SK-N-SH (cell line): Measurements from ENCODE around the gene DPP10. TPM values are rescaled to one million over a fixed set of nuclear protein-coding genes. Genes with fewer than 3 reads are reported as not detected.

Source experiments
- CTCF ChIA-PET: fragments of 300-600, 350-600 bp; formaldehyde crosslinking; extraction: SDS; loops from one replicate; lab custom pipeline; 2021; lab: Yijun Ruan, JAX
- POLR2A ChIA-PET: fragments of 350-600 bp; sonication (Branson Sonifier 250); formaldehyde crosslinking; extraction: SDS; loops from one replicate; lab custom pipeline; 2020; ENCODE audit warnings: antibody characterized with exemption, inconsistent platforms; lab: Yijun Ruan, JAX
- DNase-seq: peaks from one replicate; pipeline ENCODE4 v3.0.0; 2012
- H2AFZ ChIP-seq: fragments of 200-600 bp; sonication (generic); 2 replicates; pipeline ENCODE4 v1.8.1; 2016; ENCODE audit warnings: antibody characterized with exemption, mild to moderate bottlenecking, low read depth
- H3F3A ChIP-seq: fragments of 200-600 bp; sonication (generic); replicated peaks from 2 replicates; pipeline ENCODE3; 2016; ENCODE audit warnings: antibody characterized with exemption, mild to moderate bottlenecking; ENCODE audit not compliant: insufficient read depth
- H3K27ac ChIP-seq, 2 experiments: fragments of 200-500 bp in 1 of 2; fragments of 200-600 bp in 1 of 2; sonication (Bioruptor generic) in 1 of 2; sonication (generic), shearing (Covaris generic) in 1 of 2; 2 replicates each; pipeline versions ENCODE4 v1.5.1 to v1.6.1; 2014 to 2016; ENCODE audit warnings: low read depth in 2 of 2, inconsistent platforms in 1 of 2, low read length in 1 of 2, mild to moderate bottlenecking in 1 of 2, mixed read lengths in 1 of 2
- H3K27me3 ChIP-seq: fragments of 200-600 bp; sonication (generic), shearing (Covaris generic); 2 replicates; pipeline ENCODE4 v1.6.1; 2016; ENCODE audit warnings: mixed run types; ENCODE audit not compliant: insufficient read depth
- H3K36me3 ChIP-seq, 2 experiments: fragments of 200-500 bp in 1 of 2; fragments of 200-600 bp in 1 of 2; sonication (Bioruptor generic) in 1 of 2; sonication (generic) in 1 of 2; replicated peaks in 1 of 2; 2 replicates each; pipeline versions ENCODE3 to v1.5.1; 2014 to 2016; ENCODE audit warnings: low read length in 1 of 2, mild to moderate bottlenecking in 1 of 2; ENCODE audit not compliant: insufficient read depth in 2 of 2, control insufficient read depth in 1 of 2
- H3K4me1 ChIP-seq, 2 experiments: fragments of 200-500 bp in 1 of 2; fragments of 200-600 bp in 1 of 2; sonication (Bioruptor generic) in 1 of 2; sonication (generic), shearing (Covaris generic) in 1 of 2; 2 replicates each; pipeline versions ENCODE4 v1.5.1 to v1.6.1; 2014 to 2016; ENCODE audit warnings: low read depth in 1 of 2, low read length in 1 of 2, mixed run types in 1 of 2; ENCODE audit not compliant: insufficient read depth in 2 of 2, control insufficient read depth in 1 of 2
- H3K4me2 ChIP-seq: fragments of 200-600 bp; sonication (generic), shearing (Covaris generic); 2 replicates; pipeline ENCODE4 v1.6.1; 2017; ENCODE audit warnings: mixed run types
- H3K4me3 ChIP-seq, 2 experiments: fragments of 200-500 bp in 1 of 2; fragments of 200-600 bp in 1 of 2; sonication (Bioruptor generic) in 1 of 2; sonication (generic), shearing (Covaris generic) in 1 of 2; 2 replicates each; pipeline versions ENCODE4 v1.5.1 to v1.8.1; 2014 to 2016; ENCODE audit warnings: low read depth in 2 of 2, inconsistent platforms in 1 of 2, low read length in 1 of 2, mild to moderate bottlenecking in 1 of 2, mixed read lengths in 1 of 2, moderate library complexity in 1 of 2
- H3K79me2 ChIP-seq: fragments of 200-600 bp; sonication (generic); 2 replicates; pipeline ENCODE4 v1.8.1; 2017; ENCODE audit warnings: mild to moderate bottlenecking; ENCODE audit not compliant: insufficient read depth
- H3K9ac ChIP-seq: fragments of 200-600 bp; sonication (generic); 2 replicates; pipeline ENCODE4 v1.6.1; 2017; ENCODE audit warnings: mixed run types
- H3K9me2 ChIP-seq: fragments of 200-600 bp; sonication (generic); 2 replicates; pipeline ENCODE4 v1.6.1; 2017; ENCODE audit warnings: mixed run types
- H3K9me3 ChIP-seq: fragments of 200-600 bp; sonication (generic); 2 replicates; pipeline ENCODE4 v1.6.1; 2017; ENCODE audit warnings: mixed run types, mild to moderate bottlenecking, moderate library complexity
- H4K20me1 ChIP-seq: fragments of 200-600 bp; sonication (generic); 2 replicates; pipeline ENCODE4 v1.6.1; 2017; ENCODE audit warnings: mild to moderate bottlenecking, mixed run types; ENCODE audit not compliant: insufficient read depth
- CHD2 ChIP-seq: fragments of 150-350 bp; IDR thresholded peaks from 2 replicates; pipeline ENCODE4 v1.6.1; 2018; ENCODE audit warnings: low read length; ENCODE audit not compliant: partially characterized antibody
- FOXJ3 ChIP-seq: sonication (generic); formaldehyde crosslinking; IDR thresholded peaks from 2 replicates; pipeline ENCODE4 v1.5.1; 2020; ENCODE audit warnings: mild to moderate bottlenecking, missing genetic modification reagents
- FOXM1 ChIP-seq: IDR thresholded peaks from 2 replicates; pipeline ENCODE4 v1.4.0; 2012; ENCODE audit warnings: low read depth, mild to moderate bottlenecking
- GABPA ChIP-seq: IDR thresholded peaks from 2 replicates; pipeline ENCODE4 v1.4.0; 2012; ENCODE audit warnings: low read depth, mild to moderate bottlenecking
- IRF3 ChIP-seq: fragments of 150-350 bp; IDR thresholded peaks from 2 replicates; pipeline ENCODE4 v1.6.1; 2016; ENCODE audit warnings: mild to moderate bottlenecking, low read depth, low read length
- JUND ChIP-seq: IDR thresholded peaks from 2 replicates; pipeline ENCODE4 v1.4.0; 2012
- MEF2A ChIP-seq: IDR thresholded peaks from 2 replicates; pipeline ENCODE4 v1.4.0; 2012; ENCODE audit warnings: low read depth, borderline replicate concordance
- NRF1 ChIP-seq: IDR thresholded peaks from 2 replicates; pipeline ENCODE4 v1.6.1; 2012; ENCODE audit warnings: low read depth, mild to moderate bottlenecking, low read length
- POLR2AphosphoS5 ChIP-seq: IDR thresholded peaks from 2 replicates; pipeline ENCODE4 v1.6.1; 2012; ENCODE audit warnings: low read depth, low read length
- REST ChIP-seq: IDR thresholded peaks from 2 replicates; pipeline ENCODE4 v1.6.1; 2012; ENCODE audit warnings: mild to moderate bottlenecking, low read depth, low read length, moderate library complexity
- RFX5 ChIP-seq: IDR thresholded peaks from 2 replicates; pipeline ENCODE4 v1.6.1; 2012; ENCODE audit warnings: mild to moderate bottlenecking, improper control_type of control experiment, low read length
- TEAD4 ChIP-seq: IDR thresholded peaks from 2 replicates; pipeline ENCODE4 v1.4.0; 2012; ENCODE audit warnings: mild to moderate bottlenecking, borderline replicate concordance; ENCODE audit not compliant: insufficient read depth
- YY1 ChIP-seq: IDR thresholded peaks from 2 replicates; pipeline ENCODE4 v1.4.0; 2012; ENCODE audit warnings: low read depth, mild to moderate bottlenecking
- WGBS: methylation state at CpG from one replicate; pipeline ENCODE4 v1.1.6; 2017; ENCODE audit warnings: low lambda C conversion rate; 5-methylcytosine and 5-hydroxymethylcytosine counted together
- polyA plus RNA-seq, 3 experiments: library from polyadenylated mRNA; depleted of rRNA; stranded (reverse); fragments of >200 nt; gene quantifications; 2 replicates each; pipeline ENCODE4 v1.2.3, GENCODE V29; 2012
- TF ChIP-seq, protein P1 (sequence below): IDR thresholded peaks from 2 replicates; pipeline ENCODE4; 2012
- TF ChIP-seq, protein P2 (sequence below): IDR thresholded peaks from 2 replicates; pipeline ENCODE4 v1.4.0; 2012; ENCODE audit warnings: low read depth

DPP10 gene
- polyA plus RNA-seq, 1 of the 3 experiments (the other 2 are of a cell fraction), result not detected

GRCh38 chr2:115389898-115390565, 947.6 kb downstream of the DPP10 start:
- Histone ChIP-seq H3K9me3 (no peaks in the 10 kb centered on the region), H3K79me2 (no peaks in the 10 kb centered on the region), H3K4me1 (no peaks in the 10 kb centered on the region), H3F3A (no peaks in the 10 kb centered on the region), H3K27ac (no peak overlapping the region), H3K4me2 (no peak overlapping the region), H3K9me2 (no peaks in the 10 kb centered on the region), H3K4me3 (no peak overlapping the region), H2AFZ (no peak overlapping the region), H4K20me1 (no peaks in the 10 kb centered on the region), H3K36me3 (no peaks in the 10 kb centered on the region), H3K27me3 (no peaks in the 10 kb centered on the region)
- ChIA-PET POLR2A (no interaction called here), CTCF (no interaction called here)
- WGBS, result 7% methylated on average over 6 of the region's 6 CpGs
- no peak for DNase-seq
- no peak for TF ChIP-seq NRF1
- TF ChIP-seq, protein P1, sequence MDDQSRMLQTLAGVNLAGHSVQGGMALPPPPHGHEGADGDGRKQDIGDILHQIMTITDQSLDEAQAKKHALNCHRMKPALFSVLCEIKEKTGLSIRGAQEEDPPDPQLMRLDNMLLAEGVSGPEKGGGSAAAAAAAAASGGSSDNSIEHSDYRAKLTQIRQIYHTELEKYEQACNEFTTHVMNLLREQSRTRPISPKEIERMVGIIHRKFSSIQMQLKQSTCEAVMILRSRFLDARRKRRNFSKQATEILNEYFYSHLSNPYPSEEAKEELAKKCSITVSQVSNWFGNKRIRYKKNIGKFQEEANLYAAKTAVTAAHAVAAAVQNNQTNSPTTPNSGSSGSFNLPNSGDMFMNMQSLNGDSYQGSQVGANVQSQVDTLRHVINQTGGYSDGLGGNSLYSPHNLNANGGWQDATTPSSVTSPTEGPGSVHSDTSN, result no peak
- TF ChIP-seq, protein P2, sequence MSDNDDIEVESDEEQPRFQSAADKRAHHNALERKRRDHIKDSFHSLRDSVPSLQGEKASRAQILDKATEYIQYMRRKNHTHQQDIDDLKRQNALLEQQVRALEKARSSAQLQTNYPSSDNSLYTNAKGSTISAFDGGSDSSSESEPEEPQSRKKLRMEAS, result no peak
- TF ChIP-seq TEAD4, result no peak
- no peak for TF ChIP-seq IRF3
- no peak for TF ChIP-seq RFX5
- no peak for TF ChIP-seq JUND
- TF ChIP-seq FOXM1, result no peak
- no peak for TF ChIP-seq FOXJ3
- no peak for TF ChIP-seq POLR2AphosphoS5
- no peak for TF ChIP-seq MEF2A
- TF ChIP-seq YY1, result no peak
- TF ChIP-seq REST, result no peak
- TF ChIP-seq GABPA, result no peak
- TF ChIP-seq CHD2, result no peak
- TF ChIP-seq, all 33 proteins: peak for 0
- no peak overlapping the region for H3K9ac ChIP-seq
